Astrocyte (in vitro differentiated cells and primary cell): ENCODE measurements around the gene PGF. TPM values are rescaled to one million over a fixed set of nuclear protein-coding genes. Genes with fewer than 3 reads are reported as not detected.

Source experiments
- DNase-seq: peaks from one replicate; pipeline ENCODE4 v3.0.0-alpha.2; 2010; ENCODE audit warnings: low read depth
- FAIRE-seq: peaks from 2 replicates; lab custom pipeline; 2011; peaks lifted over from hg19 to GRCh38; lab: Jason Lieb, UNC
- H2AFZ ChIP-seq: 2 replicates; pipeline ENCODE4 v1.6.0; 2012; ENCODE audit warnings: low read depth, low read length, inconsistent platforms
- H3K27ac ChIP-seq: 2 replicates; pipeline ENCODE4 v1.5.1; 2011; ENCODE audit warnings: low read depth, low read length, inconsistent platforms
- H3K27me3 ChIP-seq: 2 replicates; pipeline ENCODE4 v1.6.0; 2011; ENCODE audit warnings: low read length, inconsistent platforms; ENCODE audit not compliant: insufficient read depth
- H3K36me3 ChIP-seq: 2 replicates; pipeline ENCODE4 v1.5.1; 2011; ENCODE audit warnings: low read length, inconsistent platforms; ENCODE audit not compliant: insufficient read depth
- H3K4me1 ChIP-seq: 2 replicates; pipeline ENCODE4 v1.5.1; 2011; ENCODE audit warnings: low read length, inconsistent platforms; ENCODE audit not compliant: insufficient read depth
- H3K4me2 ChIP-seq: 2 replicates; pipeline ENCODE4 v1.6.0; 2012; ENCODE audit warnings: low read length, inconsistent platforms
- H3K4me3 ChIP-seq: 2 replicates; pipeline ENCODE4 v1.5.1; 2011; ENCODE audit warnings: low read depth, mild to moderate bottlenecking, low read length, inconsistent platforms; ENCODE audit not compliant: insufficient read depth
- H3K79me2 ChIP-seq: 2 replicates; pipeline ENCODE4 v1.6.0; 2012; ENCODE audit warnings: mild to moderate bottlenecking, low read length, inconsistent platforms; ENCODE audit not compliant: insufficient read depth
- H3K9ac ChIP-seq: 2 replicates; pipeline ENCODE4 v1.6.0; 2012; ENCODE audit warnings: mild to moderate bottlenecking, low read length, inconsistent platforms
- H3K9me3 ChIP-seq: 2 replicates; pipeline ENCODE4 v1.5.1; 2012; ENCODE audit warnings: low read depth, mild to moderate bottlenecking, low read length, inconsistent platforms; ENCODE audit not compliant: insufficient read depth
- H4K20me1 ChIP-seq: 2 replicates; pipeline ENCODE4 v1.6.0; 2012; ENCODE audit warnings: low read length, inconsistent platforms; ENCODE audit not compliant: insufficient read depth
- H3K27ac Mint-ChIP-seq: one replicate; pipeline ENCODE4 v1.8.0; 2021; ENCODE audit warnings: mild to moderate bottlenecking, mixed read lengths; ENCODE audit not compliant: unreplicated experiment
- H3K27me3 Mint-ChIP-seq: one replicate; pipeline ENCODE4 v1.8.0; 2021; ENCODE audit warnings: low read depth, mixed read lengths; ENCODE audit not compliant: unreplicated experiment
- H3K36me3 Mint-ChIP-seq: one replicate; pipeline ENCODE4 v1.8.0; 2021; ENCODE audit warnings: low read depth, mixed read lengths; ENCODE audit not compliant: unreplicated experiment
- H3K4me1 Mint-ChIP-seq: one replicate; pipeline ENCODE4 v1.8.0; 2021; ENCODE audit warnings: low read depth, mixed read lengths; ENCODE audit not compliant: unreplicated experiment
- H3K4me3 Mint-ChIP-seq: one replicate; pipeline ENCODE4 v1.8.0; 2021; ENCODE audit warnings: mild to moderate bottlenecking, moderate library complexity, mixed read lengths; ENCODE audit not compliant: unreplicated experiment
- H3K9me3 Mint-ChIP-seq: one replicate; pipeline ENCODE4 v1.8.0; 2021; ENCODE audit warnings: mild to moderate bottlenecking, mixed read lengths; ENCODE audit not compliant: unreplicated experiment
- EZH2 ChIP-seq: IDR thresholded peaks from 2 replicates; pipeline ENCODE4 v1.6.1; 2012; ENCODE audit warnings: mild to moderate bottlenecking, low read length, inconsistent platforms; ENCODE audit not compliant: insufficient read depth
- total RNA-seq: library from RNA; stranded (reverse); gene quantifications from 2 replicates; pipeline ENCODE4 v1.2.1, GENCODE V29; 2021
- TF ChIP-seq, protein P1 (sequence below): IDR thresholded peaks from 2 replicates; pipeline ENCODE4 v1.5.1; 2011; ENCODE audit warnings: low read depth, mild to moderate bottlenecking, inconsistent platforms, low read length, moderate library complexity; ENCODE audit not compliant: insufficient read depth

Gene PGF
- total RNA-seq, 1 donor from 2014 or later, result 3.5 TPM

GRCh38 chr14:74979442-74980397, 24.3 kb upstream of the PGF start:
- Mint-ChIP-seq H3K36me3 (peaks cover 2% of the 10 kb centered on the region), H3K9me3 (no peaks in the 10 kb centered on the region), H3K4me3 (no peak overlapping the region), H3K27ac (no peak overlapping the region), H3K4me1 (peaks cover 9% of the 10 kb centered on the region), H3K27me3 (peaks cover 4% of the 10 kb centered on the region)
- no peak overlapping the region for H3K4me2 ChIP-seq
- H3K9ac ChIP-seq, result no peak overlapping the region
- H3K79me2 ChIP-seq, result no peaks in the 10 kb centered on the region
- H3K36me3 ChIP-seq, result no peaks in the 10 kb centered on the region
- no peaks in the 10 kb centered on the region for H3K9me3 ChIP-seq
- FAIRE-seq, result peak; percentile 62
- no peak overlapping the region for H3K27ac ChIP-seq
- peak; percentile 11 for DNase-seq
- TF ChIP-seq, protein P1, sequence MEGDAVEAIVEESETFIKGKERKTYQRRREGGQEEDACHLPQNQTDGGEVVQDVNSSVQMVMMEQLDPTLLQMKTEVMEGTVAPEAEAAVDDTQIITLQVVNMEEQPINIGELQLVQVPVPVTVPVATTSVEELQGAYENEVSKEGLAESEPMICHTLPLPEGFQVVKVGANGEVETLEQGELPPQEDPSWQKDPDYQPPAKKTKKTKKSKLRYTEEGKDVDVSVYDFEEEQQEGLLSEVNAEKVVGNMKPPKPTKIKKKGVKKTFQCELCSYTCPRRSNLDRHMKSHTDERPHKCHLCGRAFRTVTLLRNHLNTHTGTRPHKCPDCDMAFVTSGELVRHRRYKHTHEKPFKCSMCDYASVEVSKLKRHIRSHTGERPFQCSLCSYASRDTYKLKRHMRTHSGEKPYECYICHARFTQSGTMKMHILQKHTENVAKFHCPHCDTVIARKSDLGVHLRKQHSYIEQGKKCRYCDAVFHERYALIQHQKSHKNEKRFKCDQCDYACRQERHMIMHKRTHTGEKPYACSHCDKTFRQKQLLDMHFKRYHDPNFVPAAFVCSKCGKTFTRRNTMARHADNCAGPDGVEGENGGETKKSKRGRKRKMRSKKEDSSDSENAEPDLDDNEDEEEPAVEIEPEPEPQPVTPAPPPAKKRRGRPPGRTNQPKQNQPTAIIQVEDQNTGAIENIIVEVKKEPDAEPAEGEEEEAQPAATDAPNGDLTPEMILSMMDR, result no peak
- no peak for TF ChIP-seq EZH2
- no peaks in the 10 kb centered on the region for H4K20me1 ChIP-seq
- H3K4me1 ChIP-seq, result peaks cover 22% of the 10 kb centered on the region
- no peak overlapping the region for H3K4me3 ChIP-seq
- no peaks in the 10 kb centered on the region for H3K27me3 ChIP-seq
- H2AFZ ChIP-seq, result peak overlapping the region; percentile 8

- H3K4me3 ChIP-seq, result no peak overlapping the region
- no peaks in the 10 kb centered on the region for H3K9me3 ChIP-seq
- no peaks in the 10 kb centered on the region for H3K79me2 ChIP-seq
- H3K36me3 ChIP-seq, result no peaks in the 10 kb centered on the region
- H3K4me2 ChIP-seq, result no peak overlapping the region
- peaks cover 22% of the 10 kb centered on the region for H3K4me1 ChIP-seq
- Mint-ChIP-seq H3K27me3 (peaks cover 4% of the 10 kb centered on the region), H3K36me3 (peaks cover 2% of the 10 kb centered on the region), H3K27ac (no peak overlapping the region), H3K9me3 (no peaks in the 10 kb centered on the region), H3K4me3 (no peak overlapping the region), H3K4me1 (peaks cover 10% of the 10 kb centered on the region)
- H3K9ac ChIP-seq, result no peak overlapping the region
- TF ChIP-seq, protein P1, result no peak
- no peak for TF ChIP-seq EZH2
- H3K27ac ChIP-seq, result no peak overlapping the region
- no peak for FAIRE-seq
- no peak overlapping the region for H2AFZ ChIP-seq
- no peaks in the 10 kb centered on the region for H3K27me3 ChIP-seq
- no peaks in the 10 kb centered on the region for H4K20me1 ChIP-seq
- no peak for DNase-seq
Observed at GRCh38 chr14:74979029-74979428, 23.6 kb upstream of the PGF start.
